Nucleus accumbens (tissue), 56 donors: Measurements from ENCODE around the gene GTF3C5.
"Not testable (repeated sequence)": the region's sequence is repeated elsewhere in the genome, so short reads cannot be mapped to it uniquely, and the experiment has no call there.

Source experiments
- DNase-seq, 56 donors: peaks; one replicate each; lab custom pipeline; 2025; lab: John Stamatoyannopoulos, UW

Gene GTF3C5

GRCh38 chr9:133030317-133031129 is at the start of gene GTF3C5:
Gene GTF3C5 (plus strand): TSS chr9:133030997. CDS start chr9:133031012, 15 bp downstream.
- peak; percentile 74 to 97 (median 94) for DNase-seq

- DNase-seq: no peak
Observed at GRCh38 chr9:132982458-132982857, 48.3 kb upstream of the GTF3C5 start.

GRCh38 chr9:132983491-132984201 is 47.2 kb upstream of the GTF3C5 start:
- no peak for DNase-seq

- DNase-seq: no peak
Observed at GRCh38 chr9:132984202-132985070, 46.4 kb upstream of the GTF3C5 start.

- no peak for DNase-seq
Observed at GRCh38 chr9:132985071-132985350, 45.8 kb upstream of the GTF3C5 start.

- DNase-seq: no peak
Observed at GRCh38 chr9:132985489-132985888, 45.3 kb upstream of the GTF3C5 start.

- DNase-seq: no peak
Observed at GRCh38 chr9:132986114-132986513, 44.7 kb upstream of the GTF3C5 start.

- DNase-seq: no peak
Observed at GRCh38 chr9:132986640-132987620, 43.9 kb upstream of the GTF3C5 start.

GRCh38 chr9:132988244-132989013 is 42.4 kb upstream of the GTF3C5 start:
- no peak for DNase-seq

GRCh38 chr9:132989014-132989310 is 41.8 kb upstream of the GTF3C5 start:
- DNase-seq: no peak

GRCh38 chr9:132989414-132989996 is 41.3 kb upstream of the GTF3C5 start:
- no peak for DNase-seq

GRCh38 chr9:132989998-132990557 is 40.7 kb upstream of the GTF3C5 start:
- DNase-seq: not testable (repeated sequence)

GRCh38 chr9:132990781-132991180 is 40.0 kb upstream of the GTF3C5 start:
- no peak for DNase-seq

- DNase-seq: no peak
Observed at GRCh38 chr9:132991351-132992300, 39.2 kb upstream of the GTF3C5 start.

- DNase-seq: no peak
Observed at GRCh38 chr9:132993511-132993939, 37.3 kb upstream of the GTF3C5 start.

GRCh38 chr9:132994410-132995120 is 36.2 kb upstream of the GTF3C5 start:
- DNase-seq: peak in 1 of 56 donors; percentile 14

- DNase-seq: no peak
Observed at GRCh38 chr9:132995121-132995420, 35.7 kb upstream of the GTF3C5 start.
